Parathyroid adenoma (tissue), 2 donors: ENCODE results near the gene SF3B1.

Source experiments
- H2AFZ ChIP-seq: fragments of 300-600 bp; sonication (generic); one replicate; pipeline ENCODE4 v1.7.0; 2017; ENCODE audit warnings: antibody characterized with exemption, mild to moderate bottlenecking
- H3K27ac ChIP-seq: fragments of 300-600 bp; sonication (generic); one replicate; pipeline ENCODE4 v1.7.0; 2017
- H3K27me3 ChIP-seq: fragments of 300-600 bp; sonication (generic); one replicate; pipeline ENCODE4 v1.7.0; 2017; ENCODE audit warnings: low read length; ENCODE audit not compliant: control insufficient read depth, insufficient read depth
- H3K36me3 ChIP-seq: fragments of 300-600 bp; sonication (generic); one replicate; pipeline ENCODE4 v1.7.0; 2017; ENCODE audit warnings: low read length; ENCODE audit not compliant: control insufficient read depth, insufficient read depth
- H3K4me1 ChIP-seq: fragments of 300-600 bp; sonication (generic); one replicate; pipeline ENCODE4 v1.7.0; 2017; ENCODE audit warnings: control low read depth
- H3K4me2 ChIP-seq: fragments of 300-600 bp; sonication (generic); one replicate; pipeline ENCODE4 v1.7.0; 2017; ENCODE audit warnings: low read length
- H3K4me3 ChIP-seq: fragments of 300-600 bp; sonication (generic); one replicate; pipeline ENCODE4 v1.7.0; 2017; ENCODE audit warnings: low read depth, low read length
- H3K79me2 ChIP-seq: fragments of 300-600 bp; sonication (generic); one replicate; pipeline ENCODE4 v1.7.0; 2017; ENCODE audit warnings: control low read depth
- H3K9ac ChIP-seq: fragments of 300-600 bp; sonication (generic); one replicate; pipeline ENCODE4 v1.7.0; 2017; ENCODE audit warnings: mild to moderate bottlenecking
- H3K9me3 ChIP-seq: fragments of 300-600 bp; sonication (generic); one replicate; pipeline ENCODE4 v1.7.0; 2017; ENCODE audit warnings: low read length; ENCODE audit not compliant: control insufficient read depth
- TF ChIP-seq, protein P1 (sequence below): fragments of 300-600 bp; sonication (generic); IDR thresholded peaks from one replicate; pipeline ENCODE4 v1.7.0; 2017; ENCODE audit warnings: antibody characterized with exemption, mild to moderate bottlenecking
- donor health status: primary hyperparathyroidism.

SF3B1 gene

DNA sequence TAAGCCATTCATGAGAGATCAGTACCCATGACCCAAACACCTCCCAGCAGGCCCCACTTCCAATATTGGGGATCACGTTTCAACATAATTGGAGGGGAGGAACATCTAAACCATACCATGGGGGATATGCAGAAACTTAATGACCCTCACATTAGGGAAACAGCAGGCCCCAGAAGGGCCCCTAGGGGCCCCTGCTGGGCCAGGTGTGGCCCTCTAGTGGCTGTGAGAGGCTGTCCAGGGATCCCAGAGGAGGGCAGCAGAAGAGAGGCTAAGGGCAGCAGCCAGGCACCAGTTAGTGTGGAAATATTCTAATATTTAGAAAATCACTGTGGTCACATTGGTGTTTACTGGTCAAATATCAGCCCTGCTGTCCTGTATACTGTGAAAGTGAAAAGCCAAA, 75.0 kb downstream of the SF3B1 start:
- Histone ChIP-seq H3K4me2 (no peak overlapping the region), H3K9me3 (no peaks in the 10 kb centered on the region), H3K4me1 (no peaks in the 10 kb centered on the region), H2AFZ (no peak overlapping the region), H3K36me3 (no peaks in the 10 kb centered on the region), H3K4me3 (no peak overlapping the region), H3K9ac (no peak overlapping the region), H3K27me3 (no peaks in the 10 kb centered on the region), H3K27ac (no peak overlapping the region), H3K79me2 (no peaks in the 10 kb centered on the region)
- TF ChIP-seq, protein P1, sequence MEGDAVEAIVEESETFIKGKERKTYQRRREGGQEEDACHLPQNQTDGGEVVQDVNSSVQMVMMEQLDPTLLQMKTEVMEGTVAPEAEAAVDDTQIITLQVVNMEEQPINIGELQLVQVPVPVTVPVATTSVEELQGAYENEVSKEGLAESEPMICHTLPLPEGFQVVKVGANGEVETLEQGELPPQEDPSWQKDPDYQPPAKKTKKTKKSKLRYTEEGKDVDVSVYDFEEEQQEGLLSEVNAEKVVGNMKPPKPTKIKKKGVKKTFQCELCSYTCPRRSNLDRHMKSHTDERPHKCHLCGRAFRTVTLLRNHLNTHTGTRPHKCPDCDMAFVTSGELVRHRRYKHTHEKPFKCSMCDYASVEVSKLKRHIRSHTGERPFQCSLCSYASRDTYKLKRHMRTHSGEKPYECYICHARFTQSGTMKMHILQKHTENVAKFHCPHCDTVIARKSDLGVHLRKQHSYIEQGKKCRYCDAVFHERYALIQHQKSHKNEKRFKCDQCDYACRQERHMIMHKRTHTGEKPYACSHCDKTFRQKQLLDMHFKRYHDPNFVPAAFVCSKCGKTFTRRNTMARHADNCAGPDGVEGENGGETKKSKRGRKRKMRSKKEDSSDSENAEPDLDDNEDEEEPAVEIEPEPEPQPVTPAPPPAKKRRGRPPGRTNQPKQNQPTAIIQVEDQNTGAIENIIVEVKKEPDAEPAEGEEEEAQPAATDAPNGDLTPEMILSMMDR, result no peak

DNA sequence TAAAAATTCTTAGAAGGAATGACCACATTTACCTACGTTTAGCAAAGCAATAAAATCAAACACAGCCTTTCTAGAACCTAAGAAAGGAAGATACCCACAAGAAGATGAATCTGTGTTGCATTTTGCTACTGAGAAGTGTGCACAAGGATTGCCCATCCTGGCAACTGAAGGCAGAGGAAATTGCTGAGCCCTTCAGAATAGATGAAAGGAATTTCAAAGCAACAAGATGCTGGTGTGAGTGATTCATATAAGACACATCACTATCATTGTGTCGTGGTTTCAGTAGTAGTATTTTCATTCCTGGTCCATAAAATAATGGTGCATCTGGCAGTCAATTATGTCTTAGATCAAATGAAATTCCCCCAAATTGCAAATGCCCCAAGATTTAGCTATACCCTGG, 75.9 kb downstream of the SF3B1 start:
- Histone ChIP-seq H3K79me2 (no peaks in the 10 kb centered on the region), H2AFZ (no peak overlapping the region), H3K9ac (no peak overlapping the region), H3K4me2 (no peak overlapping the region), H3K4me1 (no peaks in the 10 kb centered on the region), H3K4me3 (no peak overlapping the region), H3K27me3 (no peaks in the 10 kb centered on the region), H3K27ac (no peak overlapping the region), H3K36me3 (no peaks in the 10 kb centered on the region), H3K9me3 (no peaks in the 10 kb centered on the region)
- TF ChIP-seq, protein P1, result no peak

DNA sequence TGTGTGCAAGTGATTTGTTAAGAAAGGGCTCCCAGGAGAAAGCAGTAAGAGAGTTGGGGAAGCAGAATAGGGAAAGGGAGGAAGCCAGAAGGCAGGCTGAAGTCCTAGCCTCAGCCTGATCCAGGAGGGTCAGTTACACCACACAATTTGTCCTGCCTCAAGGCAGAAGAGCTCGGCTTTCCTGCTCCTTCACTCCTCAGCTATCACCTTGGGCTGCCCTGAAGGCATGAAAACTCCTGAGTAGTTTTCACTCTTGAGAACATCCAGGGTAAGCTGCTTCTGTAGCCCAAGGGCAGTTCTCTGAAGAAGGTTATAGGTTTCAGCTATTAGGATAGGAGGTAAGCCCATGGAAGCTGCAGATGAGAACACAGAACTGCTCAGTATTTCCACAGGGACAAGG, 76.8 kb downstream of the SF3B1 start:
- no peaks in the 10 kb centered on the region for H3K4me1 ChIP-seq

DNA sequence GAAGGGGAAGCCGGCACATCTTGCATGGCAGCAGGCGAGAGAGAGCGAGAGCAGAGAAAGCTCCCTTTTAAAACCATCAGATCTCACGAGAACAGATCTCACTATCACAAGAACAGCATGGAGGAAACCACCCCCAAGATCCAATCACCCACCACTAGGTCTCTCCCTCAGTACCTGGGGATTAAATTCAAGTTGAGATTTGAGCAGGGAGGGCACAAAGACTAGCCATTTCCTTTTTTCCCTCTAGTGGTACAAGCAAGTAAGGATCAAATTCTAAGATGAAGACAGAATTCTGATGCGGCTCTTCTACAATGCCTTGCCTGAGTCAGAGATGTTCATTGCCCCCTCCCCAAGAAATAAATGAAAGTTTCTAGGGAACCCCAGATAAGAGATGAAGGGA, 78.7 kb downstream of the SF3B1 start:
- no peak overlapping the region for H2AFZ ChIP-seq
- TF ChIP-seq, protein P1, result no peak
- no peaks in the 10 kb centered on the region for H3K9me3 ChIP-seq
- H3K27me3 ChIP-seq, result no peaks in the 10 kb centered on the region
- no peak overlapping the region for H3K4me2 ChIP-seq
- H3K4me3 ChIP-seq, result no peak overlapping the region
- no peaks in the 10 kb centered on the region for H3K4me1 ChIP-seq
- H3K9ac ChIP-seq, result no peak overlapping the region
- no peaks in the 10 kb centered on the region for H3K79me2 ChIP-seq
- H3K36me3 ChIP-seq, result no peaks in the 10 kb centered on the region
- no peak overlapping the region for H3K27ac ChIP-seq

More for the DNA sequence above, 76.8 kb downstream of the SF3B1 start:
- H3K36me3 ChIP-seq, result no peaks in the 10 kb centered on the region
- H3K4me3 ChIP-seq, result no peak overlapping the region
- no peak overlapping the region for H2AFZ ChIP-seq
- TF ChIP-seq, protein P1, result no peak
- no peaks in the 10 kb centered on the region for H3K27me3 ChIP-seq
- H3K79me2 ChIP-seq, result no peaks in the 10 kb centered on the region
- no peak overlapping the region for H3K9ac ChIP-seq
- no peaks in the 10 kb centered on the region for H3K9me3 ChIP-seq
- no peak overlapping the region for H3K27ac ChIP-seq
- no peak overlapping the region for H3K4me2 ChIP-seq

DNA sequence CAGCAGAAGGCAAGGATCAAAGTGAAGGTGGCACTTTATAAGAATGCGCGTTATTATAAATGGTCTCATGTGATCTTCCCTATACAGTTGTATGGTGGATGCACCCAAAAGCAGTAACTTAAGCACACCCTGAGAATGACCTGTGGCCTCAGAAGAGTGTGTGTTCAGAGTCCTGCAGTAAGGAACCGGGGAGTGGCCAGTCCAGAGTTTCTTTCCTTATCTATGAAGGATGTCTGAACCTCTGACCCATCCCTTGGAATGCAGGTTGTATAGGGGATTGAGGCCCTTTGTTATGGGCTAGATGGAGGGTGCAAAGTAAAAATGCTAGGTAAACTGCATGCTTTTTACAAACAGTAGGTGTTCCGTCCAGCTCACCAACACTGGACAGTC, 80.7 kb downstream of the SF3B1 start:
- H3K36me3 ChIP-seq, result no peaks in the 10 kb centered on the region
- H3K79me2 ChIP-seq, result no peaks in the 10 kb centered on the region
- H3K9me3 ChIP-seq, result no peaks in the 10 kb centered on the region
- no peak overlapping the region for H3K4me2 ChIP-seq
- H3K27me3 ChIP-seq, result no peaks in the 10 kb centered on the region
- H3K9ac ChIP-seq, result no peak overlapping the region
- no peak overlapping the region for H3K27ac ChIP-seq
- no peak overlapping the region for H3K4me3 ChIP-seq
- H2AFZ ChIP-seq, result no peak overlapping the region
- no peaks in the 10 kb centered on the region for H3K4me1 ChIP-seq
- TF ChIP-seq, protein P1, result no peak
